C4-2B (cell line): Measurements from ENCODE around the gene RNF223.

Source experiments
- ZFX ChIP-seq: fragments of 450-650 bp; IDR thresholded peaks from 2 replicates; pipeline ENCODE4 v1.6.1; 2017
- TF ChIP-seq, protein P1 (sequence below): fragments of 450-650 bp; conservative IDR thresholded peaks from 2 replicates; pipeline ENCODE4 v1.5.1; 2017; ENCODE audit warnings: mild to moderate bottlenecking

GRCh38 chr1:1063261-1063944, 10.7 kb downstream of the RNF223 start:
- TF ChIP-seq, protein P1, sequence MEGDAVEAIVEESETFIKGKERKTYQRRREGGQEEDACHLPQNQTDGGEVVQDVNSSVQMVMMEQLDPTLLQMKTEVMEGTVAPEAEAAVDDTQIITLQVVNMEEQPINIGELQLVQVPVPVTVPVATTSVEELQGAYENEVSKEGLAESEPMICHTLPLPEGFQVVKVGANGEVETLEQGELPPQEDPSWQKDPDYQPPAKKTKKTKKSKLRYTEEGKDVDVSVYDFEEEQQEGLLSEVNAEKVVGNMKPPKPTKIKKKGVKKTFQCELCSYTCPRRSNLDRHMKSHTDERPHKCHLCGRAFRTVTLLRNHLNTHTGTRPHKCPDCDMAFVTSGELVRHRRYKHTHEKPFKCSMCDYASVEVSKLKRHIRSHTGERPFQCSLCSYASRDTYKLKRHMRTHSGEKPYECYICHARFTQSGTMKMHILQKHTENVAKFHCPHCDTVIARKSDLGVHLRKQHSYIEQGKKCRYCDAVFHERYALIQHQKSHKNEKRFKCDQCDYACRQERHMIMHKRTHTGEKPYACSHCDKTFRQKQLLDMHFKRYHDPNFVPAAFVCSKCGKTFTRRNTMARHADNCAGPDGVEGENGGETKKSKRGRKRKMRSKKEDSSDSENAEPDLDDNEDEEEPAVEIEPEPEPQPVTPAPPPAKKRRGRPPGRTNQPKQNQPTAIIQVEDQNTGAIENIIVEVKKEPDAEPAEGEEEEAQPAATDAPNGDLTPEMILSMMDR, result no peak
- no peak for TF ChIP-seq ZFX
